Immature natural killer cell (primary cell): ENCODE data around the gene SLC7A10. TPM values are rescaled to one million over a fixed set of nuclear protein-coding genes. Genes with fewer than 3 reads are reported as not detected.
A peak's percentile ranks its signal among the peaks of the same experiment; 100 is the strongest.

Experiments
- DNase-seq, 3 donors: peaks; one replicate each; pipeline ENCODE4 v3.0.0; 2022; ENCODE audit warnings: mixed read lengths in 1 of 3
- H3K27ac Mint-ChIP-seq, 6 donors: one replicate each; pipeline ENCODE4 v1.8.0; 2020; ENCODE audit warnings: mixed read lengths in 6 of 6, mild to moderate bottlenecking in 5 of 6, inconsistent platforms in 4 of 6, moderate library complexity in 3 of 6
- H3K27me3 Mint-ChIP-seq, 3 donors: one replicate each; pipeline ENCODE4 v1.8.0; 2020 to 2021; ENCODE audit warnings: low read depth in 3 of 3, mild to moderate bottlenecking in 3 of 3, mixed read lengths in 3 of 3, moderate library complexity in 3 of 3, inconsistent platforms in 1 of 3
- H3K36me3 Mint-ChIP-seq, 3 donors: one replicate each; pipeline ENCODE4 v1.8.0; 2020; ENCODE audit warnings: mixed read lengths in 3 of 3, inconsistent platforms in 2 of 3, mild to moderate bottlenecking in 2 of 3
- H3K4me1 Mint-ChIP-seq, 2 donors: one replicate each; pipeline ENCODE4 v1.8.0; 2020; ENCODE audit warnings: inconsistent platforms in 2 of 2, mild to moderate bottlenecking in 2 of 2, mixed read lengths in 2 of 2, moderate library complexity in 1 of 2
- H3K4me3 Mint-ChIP-seq, 5 donors: one replicate each; pipeline ENCODE4 v1.8.0; 2020; ENCODE audit warnings: mild to moderate bottlenecking in 5 of 5, mixed read lengths in 5 of 5, inconsistent platforms in 3 of 5, moderate library complexity in 3 of 5
- H3K9me3 Mint-ChIP-seq, 6 donors: one replicate each; pipeline ENCODE4 v1.8.0; 2020; ENCODE audit warnings: mild to moderate bottlenecking in 6 of 6, mixed read lengths in 6 of 6, inconsistent platforms in 4 of 6, moderate library complexity in 3 of 6
- polyA plus RNA-seq, 3 donors: library from polyadenylated mRNA; unstranded; fragments of 300-500 nt; fragmentation: Illumina TruSeq; gene quantifications; one replicate each; pipeline ENCODE4 v1.2.3, GENCODE V29; 2021

SLC7A10 gene
- polyA plus RNA-seq, 3 donors from 2014 or later: not detected

DNA sequence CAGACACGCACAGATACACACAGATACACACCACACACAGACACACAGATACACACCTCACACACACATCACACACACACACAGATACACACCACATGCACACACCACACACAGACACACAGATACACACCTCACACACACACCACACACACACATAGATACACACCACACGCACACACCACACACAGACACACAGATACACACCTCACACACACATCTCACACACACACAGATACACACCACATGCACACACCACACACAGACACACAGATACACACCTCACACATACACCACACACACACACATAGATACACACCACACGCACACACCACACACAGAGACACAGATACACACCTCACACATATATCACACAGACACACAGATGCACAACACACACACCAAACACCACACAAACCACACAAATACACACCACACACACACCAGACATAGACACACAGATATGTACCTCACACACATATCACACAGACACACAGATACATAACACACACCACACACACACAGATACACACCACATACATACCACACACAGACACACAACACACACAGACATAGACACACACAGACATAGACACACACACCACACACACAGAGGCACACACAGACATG, 24.2 kb upstream of the SLC7A10 start:
- DNase-seq: no peak
- H3K4me3 Mint-ChIP-seq: no peak overlapping the region
- H3K27me3 Mint-ChIP-seq: no peaks in the 10 kb centered on the region
- no peaks in the 10 kb centered on the region for H3K9me3 Mint-ChIP-seq
- no peak overlapping the region for H3K27ac Mint-ChIP-seq
- H3K4me1 Mint-ChIP-seq: no peaks in the 10 kb centered on the region
- H3K36me3 Mint-ChIP-seq: no peaks in the 10 kb centered on the region

DNA sequence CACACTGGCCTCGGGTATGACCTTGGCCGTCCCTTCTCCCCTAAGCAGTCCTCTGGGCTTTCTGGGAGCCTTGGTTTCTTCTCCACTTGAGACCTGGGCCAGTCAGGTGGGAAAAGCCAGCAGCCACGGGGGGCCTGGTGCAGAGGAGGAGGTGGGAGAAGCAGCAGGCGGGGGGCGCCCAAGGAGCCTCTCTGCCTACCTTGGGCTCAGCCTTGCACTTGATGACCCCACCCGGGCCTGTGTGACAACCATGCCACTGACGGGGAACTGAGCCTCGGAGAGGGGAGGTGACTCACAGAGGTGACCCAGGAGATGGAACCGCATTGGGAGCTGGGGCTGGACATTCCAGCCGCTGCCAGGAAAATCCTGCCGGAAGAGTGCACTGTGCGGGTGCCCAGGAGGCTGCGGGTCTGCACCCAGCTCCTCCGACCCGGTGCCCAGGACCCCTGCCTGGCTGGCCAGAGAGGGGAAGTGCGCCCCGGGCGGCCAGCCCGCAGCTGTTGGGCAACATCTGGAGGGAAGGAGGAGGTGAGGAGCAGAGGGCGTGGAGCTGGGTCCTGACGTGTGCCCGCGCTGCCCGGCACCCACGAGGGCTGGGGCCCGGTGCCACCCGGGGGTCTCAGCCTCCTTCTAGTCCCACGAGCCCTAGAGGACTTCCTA, 23.4 kb upstream of the SLC7A10 start:
- Mint-ChIP-seq H3K9me3 (no peaks in the 10 kb centered on the region), H3K4me1 (no peaks in the 10 kb centered on the region), H3K27me3 (peaks cover 0 to 2% (median 1%) of the 10 kb centered on the region in 3 donors), H3K4me3 (no peak overlapping the region), H3K27ac (no peak overlapping the region), H3K36me3 (no peaks in the 10 kb centered on the region)
- no peak for DNase-seq

- DNase-seq: no peak
- Mint-ChIP-seq H3K9me3 (no peaks in the 10 kb centered on the region), H3K27ac (no peak overlapping the region), H3K36me3 (no peaks in the 10 kb centered on the region), H3K27me3 (peaks cover 0 to 2% (median 1%) of the 10 kb centered on the region in 3 donors), H3K4me3 (no peak overlapping the region), H3K4me1 (no peaks in the 10 kb centered on the region)
These were observed 22.9 kb upstream of the SLC7A10 start for GRCh38 chr19:33248553-33248953.

GRCh38 chr19:33248104-33248503, 22.5 kb upstream of the SLC7A10 start:
- no peak overlapping the region for H3K4me3 Mint-ChIP-seq
- no peak overlapping the region for H3K27ac Mint-ChIP-seq
- H3K4me1 Mint-ChIP-seq: peaks cover 0 to 1% of the 10 kb centered on the region in 2 donors
- H3K36me3 Mint-ChIP-seq: no peaks in the 10 kb centered on the region
- H3K9me3 Mint-ChIP-seq: no peaks in the 10 kb centered on the region
- H3K27me3 Mint-ChIP-seq: peaks cover 0 to 2% (median 1%) of the 10 kb centered on the region in 3 donors
- DNase-seq: no peak

- Mint-ChIP-seq H3K27ac (no peak overlapping the region), H3K36me3 (no peaks in the 10 kb centered on the region), H3K9me3 (no peaks in the 10 kb centered on the region), H3K27me3 (peaks cover 0 to 2% (median 1%) of the 10 kb centered on the region in 3 donors), H3K4me1 (peaks cover 0 to 3% of the 10 kb centered on the region in 2 donors), H3K4me3 (no peak overlapping the region)
- no peak for DNase-seq
These were observed 21.8 kb upstream of the SLC7A10 start for GRCh38 chr19:33247441-33247819.

DNA sequence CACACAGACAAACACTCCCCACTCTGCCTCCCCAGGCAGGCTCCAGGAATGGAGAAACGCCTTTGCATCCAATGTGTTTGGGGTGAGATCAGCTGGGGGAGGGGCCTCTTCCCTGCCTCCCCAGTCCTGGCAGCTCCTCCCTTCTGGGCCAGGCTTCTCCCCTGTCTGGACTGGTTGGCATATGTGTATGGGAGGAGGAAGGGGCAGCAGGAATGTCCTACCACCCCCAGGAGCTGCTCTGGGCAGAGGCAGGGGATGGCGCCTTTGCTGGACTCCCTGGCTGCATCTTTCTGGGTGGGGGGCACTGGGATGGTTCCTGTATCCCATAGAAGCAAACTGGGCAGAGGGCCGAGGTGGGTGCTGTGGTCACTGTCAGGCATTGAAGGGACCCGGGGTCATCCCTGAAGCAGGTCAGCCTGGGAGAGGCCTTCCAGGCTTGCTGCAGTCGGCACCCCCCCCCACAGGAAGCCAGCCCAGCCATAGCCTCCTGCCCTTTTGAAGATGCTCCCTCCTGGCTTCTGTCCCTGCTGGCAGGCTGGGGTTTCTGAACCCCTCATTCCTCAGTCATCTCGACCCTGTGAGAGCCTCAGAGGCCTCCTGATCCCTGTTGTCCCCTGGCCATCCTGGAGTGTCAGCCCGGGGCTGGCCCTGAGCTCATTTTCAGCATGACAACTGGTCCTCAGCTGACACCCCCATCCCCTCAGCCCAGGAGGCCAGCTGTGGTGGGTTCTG, 21.2 kb upstream of the SLC7A10 start:
- no peak for DNase-seq
- Mint-ChIP-seq H3K27me3 (peaks cover 0 to 2% (median 1%) of the 10 kb centered on the region in 3 donors), H3K4me1 (peaks cover 0 to 5% of the 10 kb centered on the region in 2 donors), H3K27ac (no peak overlapping the region), H3K9me3 (no peaks in the 10 kb centered on the region), H3K4me3 (no peak overlapping the region), H3K36me3 (no peaks in the 10 kb centered on the region)

- Mint-ChIP-seq H3K4me1 (peaks cover 0 to 11% of the 10 kb centered on the region in 2 donors), H3K4me3 (no peak overlapping the region), H3K27me3 (peaks cover under 1 to 2% (median 1%) of the 10 kb centered on the region in 3 donors), H3K36me3 (no peaks in the 10 kb centered on the region), H3K27ac (no peak overlapping the region), H3K9me3 (no peaks in the 10 kb centered on the region)
- DNase-seq: no peak
These were observed 20.5 kb upstream of the SLC7A10 start for GRCh38 chr19:33245948-33246708.

- H3K27ac Mint-ChIP-seq: peak overlapping the region in 3 of 6 donors; percentile 31 to 73 (median 73)
- no peak overlapping the region for H3K4me3 Mint-ChIP-seq
- DNase-seq: no peak
- H3K36me3 Mint-ChIP-seq: no peaks in the 10 kb centered on the region
- peaks cover 19 to 29% of the 10 kb centered on the region in 2 donors for H3K4me1 Mint-ChIP-seq
- peaks cover 3 to 6% (median 4%) of the 10 kb centered on the region in 3 donors for H3K27me3 Mint-ChIP-seq
- H3K9me3 Mint-ChIP-seq: no peaks in the 10 kb centered on the region
These were observed 17.3 kb upstream of the SLC7A10 start for GRCh38 chr19:33242911-33243310.

DNA sequence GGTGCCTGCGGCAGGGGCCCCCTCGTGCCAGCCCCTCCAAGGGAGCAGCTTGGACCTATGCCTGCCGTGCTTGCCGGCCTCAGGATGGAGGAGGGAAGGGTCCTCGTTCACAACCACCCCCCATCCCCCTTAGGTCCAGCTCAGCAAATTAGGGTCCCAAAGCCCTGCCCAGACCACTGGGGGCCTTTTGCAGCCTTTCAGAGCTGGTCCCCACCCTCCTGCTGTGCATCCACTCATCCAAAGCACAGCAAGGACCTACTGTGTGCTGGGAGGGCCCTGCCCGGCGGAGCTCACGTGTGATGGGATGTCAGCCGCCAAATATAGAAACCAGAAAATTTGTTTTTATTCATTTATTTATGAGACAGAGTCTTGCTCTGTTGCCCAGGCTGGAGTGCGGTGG, 16.5 kb upstream of the SLC7A10 start:
- peak overlapping the region in 2 of 6 donors; percentile 46 to 73 for H3K27ac Mint-ChIP-seq
- H3K36me3 Mint-ChIP-seq: no peaks in the 10 kb centered on the region
- H3K27me3 Mint-ChIP-seq: peaks cover 3 to 6% (median 4%) of the 10 kb centered on the region in 3 donors
- DNase-seq: no peak
- H3K9me3 Mint-ChIP-seq: no peaks in the 10 kb centered on the region
- H3K4me1 Mint-ChIP-seq: peaks cover 19 to 29% of the 10 kb centered on the region in 2 donors
- H3K4me3 Mint-ChIP-seq: peak overlapping the region in 1 of 5 donors; percentile 35

DNA sequence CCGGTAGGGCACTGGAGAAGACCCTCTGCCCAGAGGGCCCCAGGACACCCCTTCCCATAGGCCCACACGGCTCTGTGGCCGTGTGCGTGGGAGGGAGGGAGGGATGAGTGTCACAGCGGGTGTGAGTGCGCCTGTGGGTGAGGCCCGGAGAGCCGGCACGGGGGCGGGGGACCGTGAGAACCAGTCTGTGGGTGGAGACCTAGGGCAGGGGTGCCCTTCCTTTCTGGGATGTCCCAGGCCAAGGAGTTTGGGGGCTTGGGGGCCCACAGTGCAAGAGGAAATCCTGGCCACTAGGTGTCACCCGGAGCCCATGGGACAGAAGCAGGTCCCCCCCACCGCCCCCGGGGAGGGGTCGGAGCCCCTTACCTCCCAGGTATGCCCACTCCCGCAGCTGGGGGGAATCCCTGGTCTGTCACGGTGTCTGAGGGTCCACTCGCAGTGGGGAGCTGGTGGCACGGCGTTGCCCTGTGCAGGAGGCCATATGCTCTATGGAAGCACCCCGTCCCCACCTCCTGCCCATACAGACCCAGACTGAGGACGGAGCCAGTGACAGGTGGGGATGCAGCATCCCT, 16.0 kb upstream of the SLC7A10 start:
- DNase-seq: peak; percentile 63 to 73 (median 67)
- Mint-ChIP-seq H3K27ac (peak overlapping the region; percentile 80 to 93 (median 84)), H3K27me3 (peaks cover 3 to 6% (median 4%) of the 10 kb centered on the region in 3 donors), H3K4me1 (peaks cover 19 to 29% of the 10 kb centered on the region in 2 donors), H3K4me3 (peak overlapping the region in 1 of 5 donors; percentile 29), H3K36me3 (no peaks in the 10 kb centered on the region), H3K9me3 (no peaks in the 10 kb centered on the region)

DNA sequence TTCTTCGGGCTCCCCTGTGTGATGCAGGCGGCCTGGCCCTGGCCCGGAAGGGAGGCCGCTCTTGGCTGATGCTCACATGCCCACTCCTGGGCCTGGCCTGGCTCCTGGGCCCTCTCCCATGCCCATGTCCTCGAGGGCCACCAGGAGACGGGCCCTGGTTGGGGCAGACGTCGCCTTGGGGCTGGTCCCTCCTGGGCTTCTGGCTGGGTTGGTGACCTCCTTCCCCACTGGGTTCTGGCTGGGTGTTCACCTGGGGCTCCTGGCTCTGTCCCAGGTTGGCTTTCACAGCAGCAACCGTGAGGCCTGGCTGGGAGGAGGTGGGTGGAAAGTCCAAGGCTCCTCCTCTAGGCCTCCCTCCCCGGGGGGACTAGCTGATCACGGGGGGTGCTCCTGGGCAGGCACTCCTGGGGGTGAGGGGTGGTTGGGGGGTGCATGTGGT, 15.5 kb upstream of the SLC7A10 start:
- Mint-ChIP-seq H3K9me3 (no peaks in the 10 kb centered on the region), H3K27ac (peak overlapping the region; percentile 80 to 93 (median 84)), H3K36me3 (no peaks in the 10 kb centered on the region), H3K27me3 (peaks cover 3 to 6% (median 4%) of the 10 kb centered on the region in 3 donors), H3K4me1 (peaks cover 19 to 29% of the 10 kb centered on the region in 2 donors), H3K4me3 (peak overlapping the region in 1 of 5 donors; percentile 29)
- DNase-seq: no peak

GRCh38 chr19:33240181-33240771, 14.6 kb upstream of the SLC7A10 start:
- Mint-ChIP-seq H3K36me3 (no peaks in the 10 kb centered on the region), H3K4me1 (peaks cover 22 to 29% of the 10 kb centered on the region in 2 donors), H3K27me3 (peaks cover 3 to 6% (median 4%) of the 10 kb centered on the region in 3 donors), H3K4me3 (peak overlapping the region in 2 of 5 donors; percentile 46 to 78), H3K27ac (peak overlapping the region; percentile 80 to 93 (median 87)), H3K9me3 (no peaks in the 10 kb centered on the region)
- no peak for DNase-seq
